ENCODE measurements around the gene CHMP3.

CHMP3 gene

DNA sequence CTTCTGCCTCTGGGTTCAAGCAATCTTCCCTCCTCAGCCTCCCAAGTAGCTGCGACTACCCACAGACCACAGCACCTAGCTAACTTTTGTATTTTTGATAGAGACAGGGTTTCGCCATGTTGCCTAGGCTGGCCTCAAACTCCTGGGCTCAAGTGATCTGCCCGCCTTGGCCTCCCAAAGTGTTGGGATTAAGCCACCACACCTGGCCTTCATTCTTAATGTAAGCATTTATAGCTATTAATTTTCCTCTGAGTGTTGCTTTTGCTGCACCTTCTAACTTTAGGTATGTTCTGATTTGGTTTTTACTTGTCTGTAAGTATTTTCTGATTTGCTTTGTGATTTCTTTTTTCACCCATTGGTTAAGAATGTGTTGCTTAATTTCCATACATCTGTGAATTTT is 29.7 kb downstream of the CHMP3 start:
- TF ChIP-seq CEBPB (IDR thresholded peaks at IDR 0.05) (no peak), MAX (IDR thresholded peaks at IDR 0.05) (no peak), CREB1 (IDR thresholded peaks at IDR 0.05; ENCODE audit: low read depth) (no peak), RAD21 (IDR thresholded peaks at IDR 0.05; ENCODE audit: low read depth) (no peak), EP300 (IDR thresholded peaks at IDR 0.05; ENCODE audit: borderline replicate concordance) (no peak), TCF12 (IDR thresholded peaks at IDR 0.05; ENCODE audit: low read depth) (no peak), NFIC (IDR thresholded peaks at IDR 0.05) (no peak), EGR1 (IDR thresholded peaks at IDR 0.05) (no peak), ZBTB7A (IDR thresholded peaks at IDR 0.05; ENCODE audit: low read depth) (no peak), TEAD4 (IDR thresholded peaks at IDR 0.05) (no peak), REST (IDR thresholded peaks at IDR 0.05; ENCODE audit: low read depth) (no peak), USF1 (IDR thresholded peaks at IDR 0.05) (no peak), FOXM1 (IDR thresholded peaks at IDR 0.05; ENCODE audit: borderline replicate concordance, low read depth) (no peak), TAF1 (IDR thresholded peaks at IDR 0.05; ENCODE audit: low read depth) (no peak), YY1 (IDR thresholded peaks at IDR 0.05; ENCODE audit: low read depth) (no peak)

- TF ChIP-seq TAF1 (IDR thresholded peaks at IDR 0.05; ENCODE audit: low read depth) (no peak), YY1 (IDR thresholded peaks at IDR 0.05; ENCODE audit: low read depth) (no peak), TCF12 (IDR thresholded peaks at IDR 0.05; ENCODE audit: low read depth) (no peak), ZBTB7A (IDR thresholded peaks at IDR 0.05; ENCODE audit: low read depth) (no peak), CREB1 (IDR thresholded peaks at IDR 0.05; ENCODE audit: low read depth) (no peak), EGR1 (IDR thresholded peaks at IDR 0.05) (no peak), FOXM1 (IDR thresholded peaks at IDR 0.05; ENCODE audit: borderline replicate concordance, low read depth) (no peak), REST (IDR thresholded peaks at IDR 0.05; ENCODE audit: low read depth) (no peak), USF1 (IDR thresholded peaks at IDR 0.05) (no peak), MAX (IDR thresholded peaks at IDR 0.05) (no peak), NFIC (IDR thresholded peaks at IDR 0.05) (no peak), TEAD4 (IDR thresholded peaks at IDR 0.05) (no peak), EP300 (IDR thresholded peaks at IDR 0.05; ENCODE audit: borderline replicate concordance) (no peak), CEBPB (IDR thresholded peaks at IDR 0.05) (no peak), RAD21 (IDR thresholded peaks at IDR 0.05; ENCODE audit: low read depth) (no peak)
Measured at GRCh38 chr2:86525421-86526340, 37.6 kb downstream of the CHMP3 start.

- TF ChIP-seq MAX (IDR thresholded peaks at IDR 0.05) (no peak), EGR1 (IDR thresholded peaks at IDR 0.05) (no peak), ZBTB7A (IDR thresholded peaks at IDR 0.05; ENCODE audit: low read depth) (no peak), REST (IDR thresholded peaks at IDR 0.05; ENCODE audit: low read depth) (no peak), RAD21 (IDR thresholded peaks at IDR 0.05; ENCODE audit: low read depth) (no peak), NFIC (IDR thresholded peaks at IDR 0.05) (no peak), TEAD4 (IDR thresholded peaks at IDR 0.05) (no peak), CREB1 (IDR thresholded peaks at IDR 0.05; ENCODE audit: low read depth) (no peak), EP300 (IDR thresholded peaks at IDR 0.05; ENCODE audit: borderline replicate concordance) (no peak)
Measured at GRCh38 chr2:86523491-86523890, 39.8 kb downstream of the CHMP3 start.

DNA sequence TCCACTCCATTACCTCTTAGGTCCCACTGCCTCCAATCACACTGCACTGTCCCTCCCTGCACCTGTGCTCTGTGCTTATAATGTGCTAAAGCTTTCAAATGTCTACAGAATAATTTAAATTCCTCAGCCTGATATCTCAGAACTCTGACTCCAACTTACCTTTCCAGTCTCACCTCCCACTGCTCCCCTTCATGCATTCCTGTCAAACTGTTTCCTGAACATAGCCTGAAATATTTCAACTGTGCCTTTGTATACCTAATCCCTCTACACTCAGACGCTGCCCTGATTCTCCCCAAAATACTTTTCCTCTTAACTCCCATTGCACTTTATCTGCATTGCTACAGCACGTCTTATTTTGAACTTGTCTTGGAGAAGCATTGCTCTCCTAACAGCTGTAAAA is 40.5 kb downstream of the CHMP3 start:
- TF ChIP-seq TAF1 (IDR thresholded peaks at IDR 0.05; ENCODE audit: low read depth) (no peak), RAD21 (IDR thresholded peaks at IDR 0.05; ENCODE audit: low read depth) (no peak), MAX (IDR thresholded peaks at IDR 0.05) (no peak), EP300 (IDR thresholded peaks at IDR 0.05; ENCODE audit: borderline replicate concordance) (no peak), YY1 (IDR thresholded peaks at IDR 0.05; ENCODE audit: low read depth) (no peak), REST (IDR thresholded peaks at IDR 0.05; ENCODE audit: low read depth) (no peak), CEBPB (IDR thresholded peaks at IDR 0.05) (no peak), NFIC (IDR thresholded peaks at IDR 0.05) (no peak), FOXM1 (IDR thresholded peaks at IDR 0.05; ENCODE audit: borderline replicate concordance, low read depth) (no peak), EGR1 (IDR thresholded peaks at IDR 0.05) (no peak), TEAD4 (IDR thresholded peaks at IDR 0.05) (no peak)

All from Ishikawa (cell line).